Measurements from ENCODE around the gene RIBC2. TPM values are rescaled to one million over a fixed set of nuclear protein-coding genes. Genes with fewer than 3 reads are reported as not detected.

Gene RIBC2
- total and polyA plus RNA-seq, 2 of the 4 experiments (the other 2 are of a cell fraction) = 0.29 to 0.36 TPM

GRCh38 chr22:45472426-45472825, 58.9 kb downstream of the RIBC2 start:
- no peak for DNase-seq
- peaks cover 31% of the 10 kb centered on the region for H3K4me1 ChIP-seq (ENCODE audit: control insufficient read depth, insufficient read depth, low read length)
- H2AK9ac ChIP-seq (replicated peaks; ENCODE audit: low read depth, low read length, poor library complexity) = no peak overlapping the region
- H3K56ac ChIP-seq (ENCODE audit: extremely low read depth, insufficient read depth, low read length) = no peak overlapping the region
- no peak overlapping the region for H4K5ac ChIP-seq (ENCODE audit: low read depth, low read length)
- H3K27ac ChIP-seq (ENCODE audit: insufficient read depth, low read length) = no peak overlapping the region
- H3K4me3 ChIP-seq (ENCODE audit: insufficient read depth, low read depth, low read length) = no peak overlapping the region
- no peak for ATAC-seq (ENCODE audit: low read depth)
- CTCF ChIA-PET = no interaction called here
- H3K18ac ChIP-seq (ENCODE audit: low read depth, low read length) = no peak overlapping the region
- no peaks in the 10 kb centered on the region for H3K36me3 ChIP-seq (ENCODE audit: control insufficient read depth, insufficient read depth, low read length)
- no peaks in the 10 kb centered on the region for H3K27me3 ChIP-seq (ENCODE audit: control insufficient read depth, insufficient read depth, low read length)
- dilution Hi-C loops (cut with HindIII; ENCODE audit: low sequenced_read_pairs, unreplicated experiment) (no loop called here), in situ Hi-C loops (cut with MboI; ENCODE audit: low sequenced_read_pairs) (no loop called here), intact Hi-C loops (cut with micrococcal nuclease) (no loop called here)
- TF ChIP-seq MAZ (IDR thresholded peaks at IDR 0.05; ENCODE audit: borderline replicate concordance, low read depth, low read length) (no peak), RAD21 (IDR thresholded peaks at IDR 0.05; ENCODE audit: low read length) (no peak), BHLHE40 (IDR thresholded peaks at IDR 0.05; ENCODE audit: low read depth, low read length) (no peak)
- TF ChIP-seq, protein P1, sequence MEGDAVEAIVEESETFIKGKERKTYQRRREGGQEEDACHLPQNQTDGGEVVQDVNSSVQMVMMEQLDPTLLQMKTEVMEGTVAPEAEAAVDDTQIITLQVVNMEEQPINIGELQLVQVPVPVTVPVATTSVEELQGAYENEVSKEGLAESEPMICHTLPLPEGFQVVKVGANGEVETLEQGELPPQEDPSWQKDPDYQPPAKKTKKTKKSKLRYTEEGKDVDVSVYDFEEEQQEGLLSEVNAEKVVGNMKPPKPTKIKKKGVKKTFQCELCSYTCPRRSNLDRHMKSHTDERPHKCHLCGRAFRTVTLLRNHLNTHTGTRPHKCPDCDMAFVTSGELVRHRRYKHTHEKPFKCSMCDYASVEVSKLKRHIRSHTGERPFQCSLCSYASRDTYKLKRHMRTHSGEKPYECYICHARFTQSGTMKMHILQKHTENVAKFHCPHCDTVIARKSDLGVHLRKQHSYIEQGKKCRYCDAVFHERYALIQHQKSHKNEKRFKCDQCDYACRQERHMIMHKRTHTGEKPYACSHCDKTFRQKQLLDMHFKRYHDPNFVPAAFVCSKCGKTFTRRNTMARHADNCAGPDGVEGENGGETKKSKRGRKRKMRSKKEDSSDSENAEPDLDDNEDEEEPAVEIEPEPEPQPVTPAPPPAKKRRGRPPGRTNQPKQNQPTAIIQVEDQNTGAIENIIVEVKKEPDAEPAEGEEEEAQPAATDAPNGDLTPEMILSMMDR (conservative IDR thresholded peaks at IDR 0.05; ENCODE audit: low read depth, low read length) = no peak
- H4K20me1 ChIP-seq (ENCODE audit: insufficient read depth, low read length) = no peaks in the 10 kb centered on the region
- H3K9me3 ChIP-seq (ENCODE audit: control insufficient read depth, insufficient read depth, low read length) = peaks cover 5% of the 10 kb centered on the region; the same call in 1 of the 2 replicates
- no peak overlapping the region for H4K91ac ChIP-seq (ENCODE audit: insufficient read depth, low read depth, low read length)
- peak overlapping the region; percentile 26; the same call in 1 of the 2 replicates for H2BK120ac ChIP-seq (ENCODE audit: low read depth, low read length)
- no peaks in the 10 kb centered on the region for H3K79me1 ChIP-seq (ENCODE audit: low read depth in 1 of 2, low read length in 2 of 2)
- WGBS, 2 experiments (ENCODE audit: extremely low coverage in 2 of 2, insufficient read length in 1 of 2) = no CpG with 5 or more reads among the region's 3 CpGs
- H2BK5ac ChIP-seq (ENCODE audit: low read depth, low read length, poor library complexity, severe bottlenecking) = no peak overlapping the region
- H2AK5ac ChIP-seq (ENCODE audit: low read depth, low read length) = no peak overlapping the region
- H3K4ac ChIP-seq (ENCODE audit: low read depth, low read length) = no peak overlapping the region
- H3K9me1 ChIP-seq (ENCODE audit: insufficient read depth, low read length) = peaks cover 8% of the 10 kb centered on the region
- H3K9ac ChIP-seq (ENCODE audit: low read depth, low read length) = no peak overlapping the region
- no peak overlapping the region for H2BK20ac ChIP-seq (ENCODE audit: low read depth, low read length)
- no peak overlapping the region for H3K14ac ChIP-seq (replicated peaks; ENCODE audit: low read depth, low read length)
- no peak overlapping the region for H4K8ac ChIP-seq (ENCODE audit: low read depth in 2 of 2, low read length in 2 of 2)
- POLR2A ChIA-PET (ENCODE audit: unreplicated experiment) = no interaction called here
- H2AFZ ChIP-seq (replicated peaks; ENCODE audit: low read length, poor library complexity) = no peak overlapping the region
- no peak overlapping the region for H3K23ac ChIP-seq (ENCODE audit: low read depth, low read length)
- H3K4me2 ChIP-seq (ENCODE audit: low read depth, low read length) = no peak overlapping the region
- BruUV-seq (replicated peaks) = no TSS peak
- H2BK15ac ChIP-seq (ENCODE audit: low read depth, low read length) = no peak overlapping the region; the same call in 2 of the 3 replicates

All from IMR-90 (cell line).